GM12875 (cell line): ENCODE results near the gene SLC43A1.

ENCODE experiments used
- H3K4me3 ChIP-seq: one replicate; pipeline ENCODE4 v1.5.1; 2011; ENCODE audit warnings: low read depth, low read length, control low read depth
- CTCF ChIP-seq: IDR thresholded peaks from 2 replicates; pipeline ENCODE4 v1.5.1; 2011; ENCODE audit warnings: low read depth, mild to moderate bottlenecking, control low read depth, inconsistent platforms, low read length, moderate library complexity, borderline replicate concordance; ENCODE audit not compliant: insufficient read depth

The SLC43A1 gene

GRCh38 chr11:57466680-57467079 lies 48.8 kb downstream of the SLC43A1 start:
- no peak for TF ChIP-seq CTCF
- H3K4me3 ChIP-seq, result no peak overlapping the region

GRCh38 chr11:57464539-57465181 lies 50.8 kb downstream of the SLC43A1 start:
- TF ChIP-seq CTCF, result no peak
- no peak overlapping the region for H3K4me3 ChIP-seq

- TF ChIP-seq CTCF, result no peak
- no peak overlapping the region for H3K4me3 ChIP-seq
Measured at GRCh38 chr11:57463671-57464538, 51.6 kb downstream of the SLC43A1 start.

GRCh38 chr11:57462597-57462996 lies 52.9 kb downstream of the SLC43A1 start:
- no peak for TF ChIP-seq CTCF
- H3K4me3 ChIP-seq, result no peak overlapping the region

- no peak overlapping the region for H3K4me3 ChIP-seq
- no peak for TF ChIP-seq CTCF
Measured at GRCh38 chr11:57461841-57462489, 53.5 kb downstream of the SLC43A1 start.

- H3K4me3 ChIP-seq, result no peak overlapping the region
Measured at GRCh38 chr11:57460758-57461749, 54.4 kb downstream of the SLC43A1 start.

More at GRCh38 chr11:57460758-57461749, 54.4 kb downstream of the SLC43A1 start:
- no peak for TF ChIP-seq CTCF
